Progenitor cell of endocrine pancreas (in vitro differentiated cells): ENCODE measurements around the gene ST8SIA5. TPM values are rescaled to one million over a fixed set of nuclear protein-coding genes. Genes with fewer than 3 reads are reported as not detected.

Source experiments
- DNase-seq: peaks from one replicate; pipeline ENCODE4 v3.0.0; 2021; ENCODE audit warnings: low spot score; ENCODE audit not compliant: unreplicated experiment
- H3K27ac Mint-ChIP-seq: 2 replicates; pipeline ENCODE4 v1.8.0; 2021; ENCODE audit warnings: mild to moderate bottlenecking, moderate library complexity, mixed read lengths
- H3K27me3 Mint-ChIP-seq: 2 replicates; pipeline ENCODE4 v1.8.0; 2021; ENCODE audit warnings: mixed read lengths
- H3K36me3 Mint-ChIP-seq: 2 replicates; pipeline ENCODE4 v1.8.0; 2022; ENCODE audit warnings: mixed read lengths; ENCODE audit not compliant: insufficient read depth
- H3K4me1 Mint-ChIP-seq: 2 replicates; pipeline ENCODE4 v1.8.0; 2021; ENCODE audit warnings: low read depth, mixed read lengths
- H3K4me3 Mint-ChIP-seq: 2 replicates; pipeline ENCODE4 v1.8.0; 2021; ENCODE audit warnings: low read depth, mild to moderate bottlenecking, moderate library complexity, mixed read lengths
- H3K9me3 Mint-ChIP-seq: 2 replicates; pipeline ENCODE4 v1.8.0; 2021; ENCODE audit warnings: low read depth, mixed read lengths
- total RNA-seq: library from RNA; stranded (reverse); gene quantifications from 2 replicates; pipeline ENCODE4 v1.2.1, GENCODE V29; 2021
- TF ChIP-seq, protein P1 (sequence below): fragments of 200-600 bp; sonication (generic); IDR thresholded peaks from one replicate; pipeline ENCODE4 v1.5.0; 2021; ENCODE audit warnings: antibody characterized with exemption, mild to moderate bottlenecking; ENCODE audit not compliant: unreplicated experiment

Gene ST8SIA5
- total RNA-seq, 1 donor from 2014 or later, result 5.3 TPM

- peaks cover 3% of the 10 kb centered on the region for H3K36me3 Mint-ChIP-seq
- DNase-seq, result no peak
- peaks cover 19% of the 10 kb centered on the region for H3K9me3 Mint-ChIP-seq
- TF ChIP-seq, protein P1, sequence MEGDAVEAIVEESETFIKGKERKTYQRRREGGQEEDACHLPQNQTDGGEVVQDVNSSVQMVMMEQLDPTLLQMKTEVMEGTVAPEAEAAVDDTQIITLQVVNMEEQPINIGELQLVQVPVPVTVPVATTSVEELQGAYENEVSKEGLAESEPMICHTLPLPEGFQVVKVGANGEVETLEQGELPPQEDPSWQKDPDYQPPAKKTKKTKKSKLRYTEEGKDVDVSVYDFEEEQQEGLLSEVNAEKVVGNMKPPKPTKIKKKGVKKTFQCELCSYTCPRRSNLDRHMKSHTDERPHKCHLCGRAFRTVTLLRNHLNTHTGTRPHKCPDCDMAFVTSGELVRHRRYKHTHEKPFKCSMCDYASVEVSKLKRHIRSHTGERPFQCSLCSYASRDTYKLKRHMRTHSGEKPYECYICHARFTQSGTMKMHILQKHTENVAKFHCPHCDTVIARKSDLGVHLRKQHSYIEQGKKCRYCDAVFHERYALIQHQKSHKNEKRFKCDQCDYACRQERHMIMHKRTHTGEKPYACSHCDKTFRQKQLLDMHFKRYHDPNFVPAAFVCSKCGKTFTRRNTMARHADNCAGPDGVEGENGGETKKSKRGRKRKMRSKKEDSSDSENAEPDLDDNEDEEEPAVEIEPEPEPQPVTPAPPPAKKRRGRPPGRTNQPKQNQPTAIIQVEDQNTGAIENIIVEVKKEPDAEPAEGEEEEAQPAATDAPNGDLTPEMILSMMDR, result no peak
- H3K4me1 Mint-ChIP-seq, result no peaks in the 10 kb centered on the region
- H3K4me3 Mint-ChIP-seq, result no peak overlapping the region
- H3K27ac Mint-ChIP-seq, result peak overlapping the region; percentile 31
- no peaks in the 10 kb centered on the region for H3K27me3 Mint-ChIP-seq
These were observed 28.5 kb downstream of the ST8SIA5 start for GRCh38 chr18:46728219-46728930.

DNA sequence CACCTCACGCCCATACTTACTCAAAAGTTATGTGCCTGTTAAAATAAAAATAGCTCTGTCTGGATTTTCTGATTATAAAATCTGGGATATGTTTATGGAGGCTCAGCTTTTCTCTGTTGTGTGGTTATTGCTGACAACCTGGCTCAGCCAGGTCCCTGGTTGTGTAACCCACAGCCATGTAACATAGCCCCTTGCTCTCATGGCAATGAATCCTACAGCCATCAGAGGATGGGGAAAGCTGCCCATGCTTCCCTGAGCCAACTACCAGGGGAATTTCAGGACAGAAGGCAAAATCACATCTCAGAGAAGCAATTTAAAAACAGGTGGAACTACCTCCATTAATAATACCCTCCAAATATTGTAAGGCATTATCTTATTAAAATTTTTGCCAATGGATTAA lies 29.7 kb downstream of the ST8SIA5 start:
- Mint-ChIP-seq H3K36me3 (peaks cover 3% of the 10 kb centered on the region), H3K27ac (peak overlapping the region; percentile 74), H3K4me1 (no peaks in the 10 kb centered on the region), H3K27me3 (no peaks in the 10 kb centered on the region), H3K4me3 (no peak overlapping the region), H3K9me3 (peaks cover 19% of the 10 kb centered on the region)
- TF ChIP-seq, protein P1, result no peak
- DNase-seq, result no peak

- Mint-ChIP-seq H3K27me3 (peaks cover 4% of the 10 kb centered on the region), H3K4me3 (no peak overlapping the region), H3K36me3 (peaks cover 3% of the 10 kb centered on the region), H3K9me3 (peaks cover 10% of the 10 kb centered on the region), H3K27ac (no peak overlapping the region), H3K4me1 (no peaks in the 10 kb centered on the region)
- DNase-seq, result no peak
- TF ChIP-seq, protein P1, result no peak
These were observed 31.5 kb downstream of the ST8SIA5 start for GRCh38 chr18:46725310-46725709.

DNA sequence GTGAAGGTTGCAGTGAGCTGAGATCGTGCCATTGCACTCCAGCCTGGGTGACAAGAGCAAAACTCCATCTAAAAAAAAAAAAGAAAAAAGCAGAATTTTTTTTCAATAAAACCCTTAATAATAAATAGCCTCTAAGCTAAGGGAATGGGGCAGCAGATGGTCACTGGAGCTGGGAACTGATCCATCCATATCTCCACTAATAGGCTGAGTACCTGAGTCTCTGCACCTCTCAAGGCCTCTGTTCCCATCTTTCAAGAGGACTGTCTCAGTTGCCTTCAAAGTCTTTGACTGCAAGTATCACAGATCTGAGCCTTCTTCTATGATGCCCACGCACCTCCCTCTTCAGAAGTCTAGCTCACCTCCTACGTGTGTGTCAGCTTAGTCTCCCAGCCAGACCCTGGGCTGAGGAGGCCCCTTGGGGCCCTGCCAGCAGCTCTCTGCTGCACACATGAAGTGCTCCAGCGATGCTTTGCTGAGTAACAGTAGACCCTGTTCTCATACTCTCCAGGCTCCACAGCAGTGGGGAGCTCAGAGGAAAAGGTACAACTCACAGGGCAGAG lies 32.9 kb downstream of the ST8SIA5 start:
- H3K4me1 Mint-ChIP-seq, result peaks cover 1% of the 10 kb centered on the region
- H3K36me3 Mint-ChIP-seq, result no peaks in the 10 kb centered on the region
- H3K27ac Mint-ChIP-seq, result no peak overlapping the region
- no peak overlapping the region for H3K4me3 Mint-ChIP-seq
- TF ChIP-seq, protein P1, result no peak
- DNase-seq, result no peak
- peaks cover 1% of the 10 kb centered on the region for H3K9me3 Mint-ChIP-seq
- peaks cover 6% of the 10 kb centered on the region for H3K27me3 Mint-ChIP-seq

DNA sequence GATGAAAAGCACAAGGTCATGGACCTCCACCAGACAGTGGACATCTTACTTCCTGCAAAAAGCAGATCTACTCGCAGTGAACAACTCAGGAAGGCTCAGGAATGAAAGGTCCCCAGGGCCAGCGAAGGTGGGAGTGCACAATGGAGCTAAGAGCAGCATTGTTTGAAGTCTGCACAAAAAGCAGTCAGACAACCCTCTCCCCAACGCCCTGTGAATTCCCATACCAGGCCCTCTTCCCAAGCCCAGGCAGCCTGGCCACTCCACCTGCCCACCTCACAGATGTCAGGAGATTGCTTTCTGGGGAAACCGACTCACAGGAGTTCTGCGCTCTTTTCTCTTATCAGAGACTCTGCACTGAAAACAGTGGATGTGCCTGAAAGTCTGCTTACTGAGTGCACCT lies 34.8 kb downstream of the ST8SIA5 start:
- Mint-ChIP-seq H3K27me3 (peaks cover 11% of the 10 kb centered on the region), H3K4me1 (peaks cover 1% of the 10 kb centered on the region), H3K36me3 (no peaks in the 10 kb centered on the region), H3K9me3 (no peaks in the 10 kb centered on the region), H3K27ac (no peak overlapping the region), H3K4me3 (no peak overlapping the region)
- DNase-seq, result no peak
- TF ChIP-seq, protein P1, result no peak
